Activated naive CD8-positive, alpha-beta T cell treated with anti-CD3 and anti-CD28 coated beads, Interleukin-2, amount 50 U/mL, for 24 hours (primary cell): ENCODE results near the gene SND1.
A peak's percentile ranks its signal among the peaks of the same experiment; 100 is the strongest.

Source experiments
- ATAC-seq: fragments of 150-1000 bp; cut with Tn5 transposase; one replicate; pipeline ENCODE4 v1.10.0; 2021
- DNase-seq: peaks from one replicate; pipeline ENCODE4 v3.0.0; 2021
- H3K27ac Mint-ChIP-seq: one replicate; pipeline ENCODE4 v1.8.0; 2021; ENCODE audit warnings: mild to moderate bottlenecking, mixed read lengths
- H3K27me3 Mint-ChIP-seq: one replicate; pipeline ENCODE4 v1.8.0; 2021; ENCODE audit warnings: mixed read lengths
- H3K36me3 Mint-ChIP-seq: one replicate; pipeline ENCODE4 v1.8.0; 2021; ENCODE audit warnings: low read depth, mixed read lengths
- H3K4me1 Mint-ChIP-seq: one replicate; pipeline ENCODE4 v1.8.0; 2021; ENCODE audit warnings: mixed read lengths
- H3K4me3 Mint-ChIP-seq: one replicate; pipeline ENCODE4 v1.8.0; 2021; ENCODE audit warnings: mild to moderate bottlenecking, moderate library complexity, mixed read lengths
- H3K9me3 Mint-ChIP-seq: one replicate; pipeline ENCODE4 v1.8.0; 2021; ENCODE audit warnings: mixed read lengths

Gene SND1

GRCh38 chr7:127794551-127794950 lies 142.6 kb downstream of the SND1 start:
- no peak overlapping the region for H3K4me3 Mint-ChIP-seq
- no peak overlapping the region for H3K27ac Mint-ChIP-seq
- no peaks in the 10 kb centered on the region for H3K27me3 Mint-ChIP-seq
- DNase-seq (no peak), ATAC-seq (no peak)
- H3K36me3 Mint-ChIP-seq: peaks cover 32% of the 10 kb centered on the region
- peaks cover 50% of the 10 kb centered on the region for H3K4me1 Mint-ChIP-seq
- no peaks in the 10 kb centered on the region for H3K9me3 Mint-ChIP-seq

- Mint-ChIP-seq H3K4me1 (peaks cover 35% of the 10 kb centered on the region), H3K27me3 (no peaks in the 10 kb centered on the region), H3K36me3 (peaks cover 21% of the 10 kb centered on the region), H3K9me3 (no peaks in the 10 kb centered on the region), H3K27ac (peak overlapping the region; percentile 28), H3K4me3 (no peak overlapping the region)
- DNase-seq: no peak
- ATAC-seq: no peak
These were observed 146.0 kb downstream of the SND1 start for GRCh38 chr7:127798023-127798422.

GRCh38 chr7:127798769-127799372 lies 146.9 kb downstream of the SND1 start:
- ATAC-seq (no peak), DNase-seq (no peak)
- Mint-ChIP-seq H3K4me1 (peaks cover 31% of the 10 kb centered on the region), H3K27me3 (no peaks in the 10 kb centered on the region), H3K27ac (no peak overlapping the region), H3K36me3 (peaks cover 16% of the 10 kb centered on the region), H3K9me3 (no peaks in the 10 kb centered on the region), H3K4me3 (no peak overlapping the region)

- DNase-seq: no peak
- no peak for ATAC-seq
- Mint-ChIP-seq H3K4me1 (peaks cover 29% of the 10 kb centered on the region), H3K27ac (no peak overlapping the region), H3K4me3 (no peak overlapping the region), H3K36me3 (peaks cover 13% of the 10 kb centered on the region), H3K9me3 (no peaks in the 10 kb centered on the region), H3K27me3 (no peaks in the 10 kb centered on the region)
These were observed 147.7 kb downstream of the SND1 start for GRCh38 chr7:127799535-127800305.

GRCh38 chr7:127802845-127803244 lies 150.9 kb downstream of the SND1 start:
- no peak overlapping the region for H3K27ac Mint-ChIP-seq
- H3K27me3 Mint-ChIP-seq: no peaks in the 10 kb centered on the region
- no peak overlapping the region for H3K4me3 Mint-ChIP-seq
- H3K9me3 Mint-ChIP-seq: no peaks in the 10 kb centered on the region
- ATAC-seq: no peak
- peaks cover 25% of the 10 kb centered on the region for H3K36me3 Mint-ChIP-seq
- H3K4me1 Mint-ChIP-seq: peaks cover 26% of the 10 kb centered on the region
- DNase-seq: no peak

GRCh38 chr7:127803626-127804025 lies 151.6 kb downstream of the SND1 start:
- H3K27ac Mint-ChIP-seq: no peak overlapping the region

GRCh38 chr7:127807340-127807739 lies 155.3 kb downstream of the SND1 start:
- Mint-ChIP-seq H3K36me3 (peaks cover 48% of the 10 kb centered on the region), H3K4me1 (peaks cover 26% of the 10 kb centered on the region), H3K27me3 (no peaks in the 10 kb centered on the region), H3K9me3 (no peaks in the 10 kb centered on the region), H3K27ac (no peak overlapping the region), H3K4me3 (no peak overlapping the region)
- ATAC-seq (no peak), DNase-seq (no peak)

More at GRCh38 chr7:127803626-127804025, 151.6 kb downstream of the SND1 start:
- Mint-ChIP-seq H3K9me3 (no peaks in the 10 kb centered on the region), H3K36me3 (peaks cover 28% of the 10 kb centered on the region), H3K27me3 (no peaks in the 10 kb centered on the region), H3K4me3 (no peak overlapping the region), H3K4me1 (peaks cover 20% of the 10 kb centered on the region)
- ATAC-seq (no peak), DNase-seq (no peak)

GRCh38 chr7:127807829-127808228 lies 155.8 kb downstream of the SND1 start:
- H3K9me3 Mint-ChIP-seq: no peaks in the 10 kb centered on the region
- no peaks in the 10 kb centered on the region for H3K27me3 Mint-ChIP-seq
- peaks cover 28% of the 10 kb centered on the region for H3K4me1 Mint-ChIP-seq
- H3K4me3 Mint-ChIP-seq: no peak overlapping the region
- ATAC-seq (no peak), DNase-seq (no peak)
- no peak overlapping the region for H3K27ac Mint-ChIP-seq
- peaks cover 52% of the 10 kb centered on the region for H3K36me3 Mint-ChIP-seq

- ATAC-seq (peak; percentile 77), DNase-seq (no peak)
- H3K36me3 Mint-ChIP-seq: peaks cover 58% of the 10 kb centered on the region
These were observed 157.3 kb downstream of the SND1 start for GRCh38 chr7:127809261-127809702.

GRCh38 chr7:127810113-127810512 lies 158.1 kb downstream of the SND1 start:
- Mint-ChIP-seq H3K9me3 (no peaks in the 10 kb centered on the region), H3K36me3 (peaks cover 60% of the 10 kb centered on the region), H3K27ac (no peak overlapping the region), H3K4me3 (no peak overlapping the region), H3K27me3 (no peaks in the 10 kb centered on the region), H3K4me1 (peaks cover 41% of the 10 kb centered on the region)
- DNase-seq (no peak), ATAC-seq (no peak)

More at GRCh38 chr7:127809261-127809702, 157.3 kb downstream of the SND1 start:
- Mint-ChIP-seq H3K27ac (peak overlapping the region; percentile 47), H3K27me3 (no peaks in the 10 kb centered on the region), H3K4me1 (peaks cover 37% of the 10 kb centered on the region), H3K4me3 (no peak overlapping the region), H3K9me3 (no peaks in the 10 kb centered on the region)

GRCh38 chr7:127810696-127811660 lies 159.0 kb downstream of the SND1 start:
- H3K36me3 Mint-ChIP-seq: peaks cover 54% of the 10 kb centered on the region
- H3K27me3 Mint-ChIP-seq: no peaks in the 10 kb centered on the region
- ATAC-seq: no peak
- H3K27ac Mint-ChIP-seq: no peak overlapping the region
- no peak for DNase-seq
- H3K4me1 Mint-ChIP-seq: peaks cover 41% of the 10 kb centered on the region
- H3K4me3 Mint-ChIP-seq: no peak overlapping the region
- H3K9me3 Mint-ChIP-seq: no peaks in the 10 kb centered on the region

GRCh38 chr7:127812540-127812939 lies 160.5 kb downstream of the SND1 start:
- H3K4me3 Mint-ChIP-seq: no peak overlapping the region
- peaks cover 46% of the 10 kb centered on the region for H3K36me3 Mint-ChIP-seq
- peaks cover 45% of the 10 kb centered on the region for H3K4me1 Mint-ChIP-seq
- DNase-seq: no peak
- H3K27ac Mint-ChIP-seq: no peak overlapping the region
- no peaks in the 10 kb centered on the region for H3K27me3 Mint-ChIP-seq
- no peak for ATAC-seq
- no peaks in the 10 kb centered on the region for H3K9me3 Mint-ChIP-seq

GRCh38 chr7:127813991-127814541 lies 162.1 kb downstream of the SND1 start:
- H3K4me1 Mint-ChIP-seq: peaks cover 49% of the 10 kb centered on the region
- H3K27ac Mint-ChIP-seq: no peak overlapping the region
- ATAC-seq: no peak

GRCh38 chr7:127815631-127816145 lies 163.7 kb downstream of the SND1 start:
- Mint-ChIP-seq H3K4me1 (peaks cover 48% of the 10 kb centered on the region), H3K27ac (no peak overlapping the region), H3K27me3 (no peaks in the 10 kb centered on the region), H3K9me3 (no peaks in the 10 kb centered on the region), H3K4me3 (no peak overlapping the region), H3K36me3 (peaks cover 25% of the 10 kb centered on the region)
- DNase-seq (no peak), ATAC-seq (no peak)

More at GRCh38 chr7:127813991-127814541, 162.1 kb downstream of the SND1 start:
- no peak for DNase-seq
- peaks cover 41% of the 10 kb centered on the region for H3K36me3 Mint-ChIP-seq
- no peaks in the 10 kb centered on the region for H3K27me3 Mint-ChIP-seq
- H3K9me3 Mint-ChIP-seq: no peaks in the 10 kb centered on the region
- H3K4me3 Mint-ChIP-seq: no peak overlapping the region
